Measurements from ENCODE around the gene CACNA2D3. TPM values are rescaled to one million over a fixed set of nuclear protein-coding genes. Genes with fewer than 3 reads are reported as not detected.

The CACNA2D3 gene
- total RNA-seq, 1 experiment from 2014 or later = not detected

DNA sequence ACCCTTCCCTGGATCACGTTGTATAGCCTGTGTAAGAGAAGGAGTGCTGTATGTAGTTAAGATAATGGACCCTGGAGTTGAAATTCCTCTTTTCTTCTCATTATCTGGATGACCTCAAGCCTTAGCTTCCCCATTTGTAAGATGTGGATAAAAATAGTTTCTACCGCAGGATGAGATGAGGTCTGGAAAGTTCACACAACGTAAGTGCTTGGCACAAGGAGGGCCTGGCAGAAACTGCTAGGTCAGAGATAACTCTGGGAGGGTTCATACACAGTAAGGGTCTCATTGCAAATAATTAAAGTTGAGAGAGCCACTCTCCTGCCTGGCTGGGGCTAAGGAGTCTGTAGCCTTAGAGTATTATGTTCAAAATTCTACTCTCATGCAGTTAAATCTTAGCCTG is 591.1 kb downstream of the CACNA2D3 start:
- DNase-seq (ENCODE audit: low spot score) = no peak
- in situ Hi-C loops (cut with HindIII; ENCODE audit: low sequenced_read_pairs) = no loop called here

DNA sequence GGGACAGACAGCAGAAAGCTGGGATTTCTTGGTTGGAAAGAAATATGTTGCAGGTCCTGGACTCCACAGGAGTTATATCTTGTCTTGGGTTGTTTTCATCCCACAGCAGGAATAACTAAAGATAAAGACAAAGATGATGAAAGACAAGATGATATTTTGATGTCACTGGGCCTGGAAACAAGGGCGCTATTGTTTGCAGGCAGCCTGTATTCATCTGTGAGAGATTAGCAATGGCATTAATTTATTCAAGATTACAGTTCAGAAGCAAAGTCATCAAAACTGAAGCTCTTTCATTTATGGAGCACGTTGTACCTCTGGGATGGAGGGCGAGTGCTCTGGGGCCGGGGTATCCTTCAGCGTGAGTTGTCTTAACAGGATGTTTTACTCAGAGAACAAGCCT is 591.7 kb downstream of the CACNA2D3 start:
- in situ Hi-C loops (cut with HindIII; ENCODE audit: low sequenced_read_pairs) = no loop called here

DNA sequence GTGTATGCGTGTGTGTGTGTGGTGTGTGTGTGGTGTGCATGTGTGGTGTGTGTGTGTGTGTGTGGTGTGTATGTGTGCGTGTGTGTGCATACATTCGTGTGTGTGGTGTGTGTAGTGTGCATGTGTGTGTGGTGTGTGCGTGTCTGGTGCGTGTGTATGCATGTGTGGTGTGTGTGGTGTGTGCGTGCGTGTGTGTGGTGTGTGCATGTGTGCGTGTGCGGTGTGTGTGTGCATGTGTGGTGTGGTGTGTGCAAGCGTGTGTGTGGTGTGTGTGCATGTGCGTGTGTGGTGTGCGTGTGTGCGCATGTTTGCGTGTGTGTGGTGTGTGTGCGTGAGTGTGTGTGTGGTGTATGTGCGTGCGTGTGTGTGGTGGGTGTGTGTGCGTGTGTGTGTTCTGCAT is 595.2 kb downstream of the CACNA2D3 start:
- no peak for DNase-seq (ENCODE audit: low spot score)
- in situ Hi-C loops (cut with HindIII; ENCODE audit: low sequenced_read_pairs) = no loop called here

More for the DNA sequence above, 591.7 kb downstream of the CACNA2D3 start:
- no peak for DNase-seq (ENCODE audit: low spot score)

DNA sequence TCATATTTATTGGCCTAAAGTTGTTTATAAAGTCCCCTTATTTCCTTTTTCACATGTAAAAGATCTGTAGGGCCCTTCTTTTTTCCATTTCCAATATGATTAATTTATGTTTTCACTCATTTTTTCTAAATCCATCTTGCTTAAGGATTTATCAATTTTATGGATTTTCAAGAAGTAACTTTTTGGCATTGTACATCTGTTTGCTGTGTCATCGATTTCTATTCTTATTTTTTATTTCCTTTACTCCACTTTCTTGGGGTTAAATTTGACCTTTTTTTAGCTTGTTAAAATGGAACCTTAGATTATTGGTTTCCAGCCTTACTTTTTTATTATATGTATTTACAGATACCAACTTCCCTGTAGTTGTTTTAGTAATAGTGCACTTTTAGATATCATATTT is 597.6 kb downstream of the CACNA2D3 start:
- no peak for DNase-seq (ENCODE audit: low spot score)

DNA sequence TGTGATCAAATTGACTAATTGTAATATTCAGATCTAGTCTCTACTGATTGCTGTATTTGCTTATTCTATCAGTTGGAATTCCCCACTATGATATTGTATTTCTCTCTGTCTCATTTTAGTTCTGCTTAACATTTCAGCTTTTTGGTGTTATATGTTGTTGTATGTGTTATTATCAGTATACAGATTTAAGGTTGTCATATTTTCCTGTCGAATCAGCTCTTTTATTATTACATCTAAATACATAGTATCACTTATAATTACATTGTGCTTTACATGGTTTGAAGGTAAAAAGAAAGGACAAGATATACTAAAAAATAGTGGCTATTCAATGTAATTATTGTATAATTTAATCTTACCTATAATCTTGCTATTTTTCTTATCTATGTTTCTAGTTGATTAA is 598.3 kb downstream of the CACNA2D3 start:
- DNase-seq (ENCODE audit: low spot score) = no peak
- in situ Hi-C loops (cut with HindIII; ENCODE audit: low sequenced_read_pairs) = no loop called here

More for the DNA sequence above, 597.6 kb downstream of the CACNA2D3 start:
- in situ Hi-C loops (cut with HindIII; ENCODE audit: low sequenced_read_pairs) = no loop called here

DNA sequence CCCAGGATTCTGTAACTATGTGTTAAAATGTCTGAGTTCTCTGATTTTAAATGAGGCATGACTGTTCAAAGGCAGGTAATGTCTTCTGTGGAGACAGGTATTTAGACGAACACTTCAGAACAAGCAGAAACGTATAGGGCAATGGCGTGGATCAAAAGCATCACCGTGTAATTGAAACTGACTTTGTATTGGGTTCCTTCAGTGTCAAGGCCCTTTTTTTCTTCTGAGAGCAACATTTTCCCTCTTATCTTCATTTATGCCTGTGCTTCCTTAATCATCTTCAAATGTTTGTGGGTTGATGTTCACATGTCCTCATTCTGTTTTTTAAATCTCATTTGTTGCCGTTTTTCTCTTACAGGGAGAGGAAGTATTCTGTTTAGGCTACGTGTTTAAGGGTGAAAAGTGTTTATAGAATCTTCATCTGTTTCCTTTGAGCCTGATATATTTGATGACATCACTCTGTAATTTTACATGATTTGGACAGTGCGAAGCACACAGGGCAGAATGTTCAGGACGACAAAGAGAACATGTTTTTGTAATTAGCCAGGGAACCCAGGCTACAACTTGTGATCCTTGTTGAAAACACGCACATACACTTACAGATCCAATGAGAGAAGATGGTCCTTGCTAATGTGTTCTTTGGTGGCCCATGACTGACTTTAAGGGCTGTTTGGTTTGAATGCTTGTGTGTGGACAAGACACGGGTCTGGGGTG is 609.5 kb downstream of the CACNA2D3 start:
- in situ Hi-C loops (cut with HindIII; ENCODE audit: low sequenced_read_pairs) = no loop called here

DNA sequence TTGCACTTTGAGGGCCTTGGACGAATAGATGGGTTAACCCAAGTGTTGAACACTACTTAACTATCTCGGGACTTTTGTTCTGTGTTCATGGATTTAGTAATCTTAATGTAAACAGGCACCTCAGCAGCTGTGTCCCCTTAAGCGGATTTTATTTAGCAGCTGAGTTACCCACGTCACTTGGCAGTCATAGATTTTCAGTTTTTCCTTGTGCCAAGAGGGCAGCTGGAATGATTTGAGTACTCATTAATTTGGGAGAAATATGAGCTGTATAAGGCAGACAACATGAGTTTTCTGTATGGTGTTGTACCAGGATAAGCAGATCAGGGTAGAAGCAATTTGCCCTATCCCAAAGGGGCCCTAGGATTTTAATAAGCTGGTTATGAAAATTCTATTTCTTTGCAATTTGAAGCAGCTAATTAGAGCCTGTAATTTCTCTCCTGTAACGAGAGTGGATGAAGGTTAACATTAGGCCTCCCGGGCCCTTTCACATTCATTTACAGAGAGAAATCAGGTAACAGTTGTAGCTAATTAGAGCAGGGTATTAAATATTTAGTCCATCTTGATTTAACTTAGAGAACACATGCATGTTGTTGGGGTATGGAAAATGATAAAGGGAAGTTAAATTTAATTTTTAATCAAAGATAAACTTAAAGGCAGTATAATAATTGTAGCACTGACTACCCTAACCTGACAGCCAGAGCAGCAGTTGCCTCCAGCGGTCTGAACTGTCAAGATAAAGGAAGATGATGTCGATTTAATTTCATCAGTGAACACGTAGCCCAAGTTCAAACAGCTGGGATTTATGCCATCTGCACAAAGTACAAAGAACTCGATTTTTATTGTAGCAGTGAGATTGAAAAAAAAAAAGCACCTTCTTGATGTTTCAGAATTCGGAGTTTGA is 611.0 kb downstream of the CACNA2D3 start:
- in situ Hi-C loops (cut with HindIII; ENCODE audit: low sequenced_read_pairs) = no loop called here

More for the DNA sequence above, 609.5 kb downstream of the CACNA2D3 start:
- no peak for DNase-seq (ENCODE audit: low spot score)

DNA sequence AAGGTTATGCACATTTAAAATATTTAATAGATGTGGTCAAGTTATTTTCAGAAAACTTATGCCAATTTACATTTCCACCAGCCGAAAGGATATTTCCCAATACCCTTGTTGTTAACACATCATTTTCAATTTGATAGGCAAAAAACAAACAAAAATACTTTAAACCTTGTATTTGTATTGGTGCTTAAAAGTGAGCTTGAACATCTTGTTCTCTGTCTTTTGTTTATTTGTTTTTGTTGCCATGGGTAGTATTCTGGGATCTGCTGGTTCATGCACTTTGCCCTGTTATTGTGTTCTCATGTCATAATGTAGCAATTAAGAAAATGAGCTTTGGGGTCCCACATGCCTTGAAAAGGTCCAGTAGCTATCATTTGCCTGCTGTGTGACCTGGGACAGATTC is 614.1 kb downstream of the CACNA2D3 start:
- in situ Hi-C loops (cut with HindIII; ENCODE audit: low sequenced_read_pairs) = no loop called here
- no peak for DNase-seq (ENCODE audit: low spot score)

More for the DNA sequence above, 611.0 kb downstream of the CACNA2D3 start:
- DNase-seq (ENCODE audit: low spot score) = no peak

DNA sequence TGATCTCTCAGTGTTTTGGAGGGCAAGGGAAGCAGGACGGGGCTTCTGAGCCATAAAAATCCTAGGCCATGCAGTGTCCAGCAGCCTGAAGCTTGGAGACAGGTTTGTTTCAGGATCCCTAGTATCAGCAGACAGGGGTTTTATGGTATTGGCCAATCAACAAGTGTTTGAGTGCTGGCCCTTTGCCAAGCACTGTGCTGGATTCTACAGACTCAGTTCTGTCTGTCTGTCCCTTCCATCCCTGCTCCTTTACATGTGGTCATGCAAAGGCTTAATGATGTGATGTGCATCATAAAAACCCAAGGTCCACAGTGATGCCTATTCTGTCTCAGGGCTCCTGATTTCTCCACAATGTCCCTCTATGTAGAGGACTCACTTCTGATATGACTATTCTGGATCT is 621.4 kb downstream of the CACNA2D3 start:
- DNase-seq (ENCODE audit: low spot score) = no peak

DNA sequence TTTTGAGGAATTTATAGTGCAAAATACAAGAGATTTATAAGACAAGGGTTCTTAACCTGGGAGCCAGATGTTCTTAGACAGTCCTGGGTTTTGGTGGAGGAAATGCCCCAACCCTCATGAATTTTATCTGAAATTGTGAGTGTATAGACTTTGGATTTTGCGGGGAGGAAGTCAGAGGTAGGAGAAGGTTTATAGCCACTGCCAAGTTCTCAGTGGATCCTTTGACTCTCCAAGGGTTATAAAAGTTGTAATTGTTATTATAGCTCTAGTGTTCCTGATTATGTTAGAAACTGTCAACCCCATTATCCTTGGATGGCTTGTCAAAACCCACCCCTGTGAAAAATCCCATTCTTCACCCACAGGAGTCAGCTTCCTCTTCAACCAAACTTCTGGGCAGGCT is 621.9 kb downstream of the CACNA2D3 start:
- in situ Hi-C loops (cut with HindIII; ENCODE audit: low sequenced_read_pairs) = no loop called here
- no peak for DNase-seq (ENCODE audit: low spot score)

More for the DNA sequence above, 621.4 kb downstream of the CACNA2D3 start:
- in situ Hi-C loops (cut with HindIII; ENCODE audit: low sequenced_read_pairs) = no loop called here

DNA sequence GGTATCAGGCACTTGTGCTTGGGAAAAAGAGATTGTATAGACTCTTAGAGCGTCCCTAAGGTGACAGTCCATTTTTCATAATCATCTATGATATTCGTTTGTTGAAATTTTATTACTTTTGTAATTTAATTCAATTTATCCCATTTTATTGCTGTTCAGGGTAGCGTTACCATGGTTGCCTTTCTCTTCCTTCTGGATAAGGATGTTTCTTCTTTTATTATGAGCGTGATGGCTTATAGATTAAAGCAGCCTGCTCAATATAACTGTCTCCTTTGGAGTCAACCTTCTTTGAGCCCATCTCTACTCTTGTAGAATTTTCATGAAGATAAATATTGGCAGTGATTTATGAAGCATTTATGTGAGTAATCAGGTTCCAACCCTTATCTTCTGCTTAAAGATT is 623.5 kb downstream of the CACNA2D3 start:
- in situ Hi-C loops (cut with HindIII; ENCODE audit: low sequenced_read_pairs) = no loop called here
- no peak for DNase-seq (ENCODE audit: low spot score)

DNA sequence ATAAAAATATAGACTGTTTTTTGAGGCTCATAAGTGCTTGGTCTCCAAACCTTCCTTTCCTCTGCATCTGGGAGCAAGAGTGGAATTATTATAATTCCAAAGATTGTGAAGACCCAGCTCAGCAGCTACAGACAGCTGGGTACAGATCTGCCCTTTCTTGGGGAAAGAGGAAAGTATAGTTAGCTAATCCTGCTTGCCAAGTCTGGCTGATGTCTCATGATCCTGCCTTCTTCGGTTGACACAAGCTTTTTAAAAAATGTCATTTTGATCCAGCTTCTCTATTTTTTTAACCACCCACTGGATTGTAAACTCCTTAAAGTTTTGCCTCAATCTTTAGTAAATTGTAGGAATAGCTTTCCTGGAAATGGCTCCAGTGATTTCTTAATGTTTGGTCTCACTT is 624.4 kb downstream of the CACNA2D3 start:
- no peak for DNase-seq (ENCODE audit: low spot score)
- in situ Hi-C loops (cut with HindIII; ENCODE audit: low sequenced_read_pairs) = no loop called here

DNA sequence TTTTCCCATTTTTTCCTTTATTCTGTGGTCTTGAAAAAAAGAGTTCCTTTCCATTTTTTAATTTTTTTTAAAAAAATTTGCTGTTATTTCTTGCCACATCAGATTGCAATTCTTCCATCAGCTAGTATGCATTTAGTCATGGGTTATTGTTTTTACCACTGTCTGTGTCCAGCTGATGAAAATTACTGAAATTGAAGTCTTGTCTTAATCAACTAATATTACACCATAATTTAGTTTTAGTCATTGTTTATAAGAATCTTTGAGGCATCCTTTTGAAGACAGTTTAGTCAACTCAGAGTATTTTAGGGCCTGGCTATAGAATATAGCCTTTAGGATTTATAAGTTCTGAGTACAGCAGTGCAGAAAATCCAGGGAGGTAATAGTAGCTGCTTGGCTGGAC is 633.4 kb downstream of the CACNA2D3 start:
- DNase-seq (ENCODE audit: low spot score) = no peak
- in situ Hi-C loops (cut with HindIII; ENCODE audit: low sequenced_read_pairs) = no loop called here

DNA sequence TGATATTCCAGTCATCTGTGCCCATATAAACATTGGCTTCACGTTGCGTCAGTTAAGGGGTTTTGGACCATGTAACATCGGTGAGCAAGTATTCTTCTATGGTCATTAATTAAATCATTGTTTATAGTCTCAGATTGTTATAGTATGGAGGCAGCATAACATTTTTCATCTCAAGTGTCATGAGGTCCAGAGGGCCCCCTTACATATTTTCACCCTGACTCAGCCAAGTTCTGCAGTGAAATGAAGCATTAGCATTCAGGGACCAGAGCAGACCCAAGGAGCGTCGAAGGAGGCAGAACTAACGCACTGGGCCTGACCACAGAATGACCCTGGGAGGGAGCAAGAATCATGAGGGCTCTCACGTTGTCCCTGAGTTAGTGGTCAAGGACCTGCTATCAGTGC is 634.0 kb downstream of the CACNA2D3 start:
- in situ Hi-C loops (cut with HindIII; ENCODE audit: low sequenced_read_pairs) = no loop called here
- no peak for DNase-seq (ENCODE audit: low spot score)

DNA sequence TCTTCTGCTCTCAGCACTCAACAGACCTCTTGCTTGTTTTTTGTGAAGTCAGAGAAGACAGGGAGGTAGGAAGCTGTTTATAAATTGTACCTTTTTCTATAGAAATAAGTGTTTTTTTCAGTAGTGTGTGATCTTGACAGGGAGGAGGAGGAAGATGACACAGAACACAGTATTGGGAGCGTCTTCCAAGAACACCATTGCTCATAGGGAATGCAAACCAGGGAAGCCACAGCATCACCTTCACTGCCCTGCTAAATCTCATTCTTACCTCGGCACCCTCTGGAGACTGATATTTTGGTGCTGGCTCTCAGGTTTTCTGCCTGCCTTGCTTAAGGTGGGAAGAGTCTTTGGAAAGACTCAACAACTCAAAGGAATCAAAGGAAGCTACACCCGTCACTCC is 636.1 kb downstream of the CACNA2D3 start:
- DNase-seq (ENCODE audit: low spot score) = no peak
- in situ Hi-C loops (cut with HindIII; ENCODE audit: low sequenced_read_pairs) = no loop called here

DNA sequence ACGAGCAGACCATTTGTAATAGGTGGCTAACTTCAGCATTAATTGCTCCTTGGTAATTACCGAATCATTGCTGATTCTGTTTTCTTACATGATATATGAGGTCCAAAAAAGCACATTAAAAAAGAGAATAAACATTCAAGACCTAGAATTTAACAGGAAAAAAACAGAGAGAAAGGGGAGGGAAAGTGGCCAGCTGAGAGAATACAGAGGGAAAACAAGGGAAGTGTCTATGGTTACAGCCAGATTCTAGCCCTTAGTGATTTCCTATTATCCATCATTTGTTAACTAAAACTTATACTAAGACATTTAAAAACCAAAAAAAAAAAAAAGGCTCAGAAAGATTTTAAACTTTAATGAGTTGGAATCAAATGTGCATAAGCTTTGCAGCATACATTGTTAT is 636.8 kb downstream of the CACNA2D3 start:
- no peak for DNase-seq (ENCODE audit: low spot score)
- in situ Hi-C loops (cut with HindIII; ENCODE audit: low sequenced_read_pairs) = no loop called here

DNA sequence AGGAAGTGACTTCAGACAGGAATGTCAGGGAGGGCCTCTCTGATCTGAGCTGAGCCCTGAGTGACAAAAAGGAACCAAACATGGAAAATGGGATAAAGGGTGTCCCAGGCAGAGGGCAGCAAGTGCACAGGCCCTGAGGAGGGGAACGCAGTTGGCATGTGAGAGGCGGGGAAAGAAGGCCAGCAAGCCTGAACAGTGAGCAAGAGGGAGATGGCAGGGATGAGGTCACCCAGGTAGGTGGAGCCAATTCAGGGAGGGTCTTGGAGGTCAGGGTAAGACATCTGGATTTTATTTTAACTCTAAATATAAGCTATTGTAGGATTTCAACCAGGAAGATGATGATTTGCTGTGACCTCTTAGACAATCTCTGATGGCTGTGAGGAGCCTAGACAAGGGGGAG is 637.8 kb downstream of the CACNA2D3 start:
- in situ Hi-C loops (cut with HindIII; ENCODE audit: low sequenced_read_pairs) = no loop called here
- DNase-seq (ENCODE audit: low spot score) = no peak

DNA sequence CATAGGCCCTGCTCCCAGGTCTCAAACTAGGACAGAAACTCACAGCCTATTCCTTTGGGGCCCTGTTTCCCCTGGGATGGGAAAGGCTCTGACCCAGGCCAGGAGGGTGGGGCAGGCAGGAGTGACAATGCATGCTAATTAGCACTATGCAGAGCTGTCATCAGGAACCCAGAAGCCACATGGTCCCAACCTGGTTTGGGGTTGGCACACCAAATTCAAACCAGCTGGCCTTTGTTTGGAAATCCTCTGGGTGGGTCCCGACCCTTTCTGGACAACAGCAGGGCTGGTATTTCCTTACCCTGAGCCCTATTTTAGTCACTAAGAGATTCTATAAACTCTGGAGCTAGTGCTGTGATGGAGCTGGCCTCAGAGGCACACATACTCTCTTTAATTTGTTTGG is 639.3 kb downstream of the CACNA2D3 start:
- in situ Hi-C loops (cut with HindIII; ENCODE audit: low sequenced_read_pairs) = no loop called here
- DNase-seq (ENCODE audit: low spot score) = no peak

DNA sequence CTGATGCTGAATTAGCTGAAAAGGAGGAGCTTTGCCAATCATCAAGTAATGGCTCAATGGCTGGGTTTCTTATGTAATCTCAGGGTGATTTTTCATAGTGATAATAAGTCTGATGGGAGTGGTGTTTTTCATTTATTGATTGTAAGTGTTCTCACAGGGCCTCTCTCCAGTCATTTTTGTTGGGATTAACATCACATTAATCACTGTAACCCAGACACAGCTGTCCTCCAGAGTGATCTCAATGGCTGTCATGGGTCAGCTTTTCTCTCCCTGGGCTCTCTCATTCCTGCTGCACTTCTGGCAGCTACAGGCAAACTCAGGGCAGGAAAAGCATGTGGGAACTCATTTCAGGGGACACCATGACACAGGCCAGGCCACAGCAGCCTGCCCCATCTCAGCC is 642.6 kb downstream of the CACNA2D3 start:
- no peak for DNase-seq (ENCODE audit: low spot score)
- in situ Hi-C loops (cut with HindIII; ENCODE audit: low sequenced_read_pairs) = no loop called here

DNA sequence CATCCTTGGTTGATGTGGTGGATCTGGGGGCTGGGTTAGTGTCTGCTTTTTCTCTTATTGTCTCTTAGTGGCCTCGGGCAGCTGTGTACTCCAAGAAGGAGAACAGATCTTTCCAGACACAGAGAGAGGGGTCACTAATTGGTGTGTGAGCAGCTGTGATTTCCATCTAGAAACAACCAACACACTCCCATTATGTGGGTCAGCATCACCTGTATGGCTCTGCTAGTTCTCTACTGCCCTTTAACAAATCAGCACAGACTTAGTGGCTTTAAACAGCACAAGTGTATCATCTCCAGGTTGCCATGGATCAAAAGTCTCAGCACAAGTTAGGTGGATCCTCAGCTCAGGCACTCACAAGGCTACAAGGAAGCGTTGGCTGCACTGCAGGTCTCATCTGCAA is 648.7 kb downstream of the CACNA2D3 start:
- in situ Hi-C loops (cut with HindIII; ENCODE audit: low sequenced_read_pairs) = no loop called here
- no peak for DNase-seq (ENCODE audit: low spot score)
